GM12878 (cell line): ENCODE data around the gene ZNF850. TPM values are rescaled to one million over a fixed set of nuclear protein-coding genes. Genes with fewer than 3 reads are reported as not detected.

Experiments used
- ATAC-seq: fragments of 200-7000 bp; cut with Tn5 transposase; 3 replicates; pipeline ENCODE4 v1.9.1; 2020; ENCODE audit warnings: mild to moderate bottlenecking, moderate library complexity
- BruUV-seq: library from RNA; stranded (reverse); fragments of 400-500 nt; replicated peaks from 2 replicates; lab custom pipeline; 2021; lab: Mats Ljungman, UMichigan
- CTCF ChIA-PET: fragments of 300-600 bp; sonication (Branson Sonifier 250); formaldehyde crosslinking; extraction: SDS; loops from one replicate; lab custom pipeline; 2021; ENCODE audit warnings: inconsistent platforms; lab: Yijun Ruan, JAX
- POLR2A ChIA-PET: fragments of 350-600 bp; formaldehyde crosslinking; extraction: SDS; loops from one replicate; lab custom pipeline; 2021; ENCODE audit warnings: inconsistent platforms; lab: Charles Lee
- RAD21 ChIA-PET: fragments of 300-600 bp; sonication (Branson Sonifier 250); formaldehyde crosslinking; loops from one replicate; lab custom pipeline; 2023; ENCODE audit warnings: antibody characterized with exemption; ENCODE audit not compliant: unreplicated experiment; lab: Charles Lee
- SMC1A ChIA-PET: fragments of 300-600 bp; sonication (Branson Sonifier 250); formaldehyde crosslinking; loops from one replicate; lab custom pipeline; 2023; ENCODE audit not compliant: unreplicated experiment, uncharacterized antibody; lab: Charles Lee
- DNase-seq: peaks from one replicate; pipeline ENCODE4 v3.0.0-alpha.2; 2011; ENCODE audit warnings: low read depth, low spot score
- FAIRE-seq: peaks from 3 replicates; lab custom pipeline; 2011; peaks lifted over from hg19 to GRCh38; lab: Jason Lieb, UNC
- H2AFZ ChIP-seq: 2 replicates; pipeline ENCODE4 v1.6.0; 2011; ENCODE audit warnings: low read depth, low read length, control low read depth; ENCODE audit not compliant: control insufficient read depth
- H3K27ac ChIP-seq: 2 replicates; pipeline ENCODE4 v1.5.1; 2011; ENCODE audit warnings: control low read depth; ENCODE audit not compliant: control insufficient read depth, insufficient read depth
- H3K27me3 ChIP-seq, 2 experiments: replicated peaks in 1 of 2; 2 replicates each; pipeline versions ENCODE4 v1.6.0 to v1.6.1; 2011; ENCODE audit warnings: low read length in 1 of 2; ENCODE audit not compliant: control insufficient read depth in 2 of 2, insufficient read depth in 2 of 2
- H3K36me3 ChIP-seq, 2 experiments: 2 replicates each; pipeline ENCODE4 v1.5.1; 2011; ENCODE audit warnings: low read length in 1 of 2; ENCODE audit not compliant: control insufficient read depth in 2 of 2, insufficient read depth in 2 of 2
- H3K4me1 ChIP-seq: 2 replicates; pipeline ENCODE4 v1.6.1; 2011; ENCODE audit warnings: mild to moderate bottlenecking, low read length, moderate library complexity, mixed read lengths; ENCODE audit not compliant: control insufficient read depth, insufficient read depth
- H3K4me2 ChIP-seq: 2 replicates; pipeline ENCODE4 v1.6.0; 2011; ENCODE audit warnings: control low read depth; ENCODE audit not compliant: control insufficient read depth, insufficient read depth
- H3K4me3 ChIP-seq: fragments of 200-600 bp; sonication (generic); 2 replicates; pipeline ENCODE4 v1.5.1; 2016
- H3K79me2 ChIP-seq: 2 replicates; pipeline ENCODE4 v1.6.0; 2011; ENCODE audit warnings: low read length; ENCODE audit not compliant: control insufficient read depth, insufficient read depth
- H3K9ac ChIP-seq: 2 replicates; pipeline ENCODE4 v1.8.0; 2011; ENCODE audit warnings: low read length, control low read depth, mixed read lengths; ENCODE audit not compliant: control insufficient read depth, insufficient read depth
- H3K9me3 ChIP-seq: replicated peaks from 3 replicates; pipeline ENCODE4 v1.5.1; 2011; ENCODE audit warnings: mild to moderate bottlenecking, low read length; ENCODE audit not compliant: control insufficient read depth, insufficient read depth
- H4K20me1 ChIP-seq: 2 replicates; pipeline ENCODE4 v1.6.0; 2011; ENCODE audit not compliant: control insufficient read depth, insufficient read depth
- BRCA1 ChIP-seq: IDR thresholded peaks from 2 replicates; pipeline ENCODE4 v1.6.1; 2011; ENCODE audit warnings: low read depth, low read length, improper control_type of control experiment
- CBX3 ChIP-seq: fragments of 200-600 bp; sonication (generic); IDR thresholded peaks from 2 replicates; pipeline ENCODE4 v1.6.1; 2016; ENCODE audit warnings: low read depth, borderline replicate concordance
- EED ChIP-seq: sonication (generic); IDR thresholded peaks from 2 replicates; pipeline ENCODE4 v1.6.1; 2016; ENCODE audit warnings: antibody characterized with exemption, low read depth
- GABPA ChIP-seq: IDR thresholded peaks from 2 replicates; pipeline ENCODE4 v1.6.1; 2014; ENCODE audit warnings: antibody characterized with exemption, low read depth, mild to moderate bottlenecking, inconsistent platforms
- STAT1 ChIP-seq: fragments of 450-650 bp; conservative IDR thresholded peaks from 2 replicates; pipeline ENCODE4 v1.6.1; 2014; ENCODE audit warnings: antibody characterized with exemption, mild to moderate bottlenecking
- TBL1XR1 ChIP-seq: IDR thresholded peaks from 2 replicates; pipeline ENCODE4 v1.6.1; 2012; ENCODE audit warnings: low read depth, low read length, improper control_type of control experiment
- WGBS: methylation state at CpG from one replicate; pipeline ENCODE4 v1.1.6; 2016; ENCODE audit warnings: low lambda C conversion rate; ENCODE audit not compliant: insufficient replicate concordance, insufficient coverage; ENCODE audit errors: missing lambda C conversion rate; 5-methylcytosine and 5-hydroxymethylcytosine counted together
- in situ Hi-C: fragments of 300-500 bp; cut with MboI; formaldehyde crosslinking; loops from 9 replicates; pipeline ENCODE4 v1.14.3; 2018; ENCODE audit warnings: mixed read lengths
- intact Hi-C: fragments of 100-400 bp; cut with micrococcal nuclease; formaldehyde crosslinking; loops from one replicate; pipeline ENCODE4 v1.14.2; 2022; ENCODE audit not compliant: unreplicated experiment
- polyA plus RNA-seq, 11 experiments: library from polyadenylated mRNA; depleted of rRNA in 4 of 11; unstranded in 6 of 11; stranded (reverse) in 5 of 11; fragments of >200 nt; fragmentation: Nextera tagmentation in 4 of 11; fragmentation: Illumina TruSeq in 1 of 11; extraction: Ambion mirVana in 4 of 11; extraction: Trizol in 1 of 11; gene quantifications; 1 replicate in 1 of 11; 2 replicates in 10 of 11; pipeline versions ENCODE4 v1.2.1 to v1.2.3, GENCODE V29; 2011 to 2016; ENCODE audit warnings: inconsistent platforms in 2 of 11, missing spikeins in 2 of 11, low read depth in 1 of 11
- total RNA-seq, 4 experiments: library from RNA; depleted of rRNA in 3 of 4; stranded (reverse); fragments of >200 nt in 3 of 4; fragmentation: Illumina TruSeq in 1 of 4; extraction: Trizol in 1 of 4; gene quantifications; 2 replicates each; pipeline versions ENCODE4 v1.2.1 to v1.2.3, GENCODE V29; 2013 to 2021
- TF ChIP-seq, protein P1 (sequence below): fragments of 450-650 bp; IDR thresholded peaks from 2 replicates; pipeline ENCODE4 v1.6.1; 2016; ENCODE audit warnings: mild to moderate bottlenecking
- TF ChIP-seq, protein P2 (sequence below): fragments of 450-650 bp; IDR thresholded peaks from 2 replicates; pipeline ENCODE4 v1.6.1; 2016; ENCODE audit warnings: mild to moderate bottlenecking, moderate library complexity, borderline replicate concordance
- TF ChIP-seq, protein P3 (sequence below): fragments of 450-650 bp; IDR thresholded peaks from 2 replicates; pipeline ENCODE4 v1.6.1; 2014; ENCODE audit warnings: mild to moderate bottlenecking
- TF ChIP-seq, protein P4 (sequence below): fragments of 450-650 bp; IDR thresholded peaks from 2 replicates; pipeline ENCODE4 v1.6.1; 2018; ENCODE audit warnings: mild to moderate bottlenecking, low read depth, moderate library complexity; ENCODE audit not compliant: partially characterized antibody
- TF ChIP-seq, protein P5 (sequence below): fragments of 450-650 bp; IDR thresholded peaks from 2 replicates; pipeline ENCODE4 v1.6.1; 2017; ENCODE audit warnings: mild to moderate bottlenecking, moderate library complexity

ZNF850 gene
- total and polyA plus RNA-seq, 10 of the 15 experiments (the other 5 are each of a cell fraction or from before 2014, with no cell fraction given): 0.44 to 6.4 (median 2.5) TPM

DNA sequence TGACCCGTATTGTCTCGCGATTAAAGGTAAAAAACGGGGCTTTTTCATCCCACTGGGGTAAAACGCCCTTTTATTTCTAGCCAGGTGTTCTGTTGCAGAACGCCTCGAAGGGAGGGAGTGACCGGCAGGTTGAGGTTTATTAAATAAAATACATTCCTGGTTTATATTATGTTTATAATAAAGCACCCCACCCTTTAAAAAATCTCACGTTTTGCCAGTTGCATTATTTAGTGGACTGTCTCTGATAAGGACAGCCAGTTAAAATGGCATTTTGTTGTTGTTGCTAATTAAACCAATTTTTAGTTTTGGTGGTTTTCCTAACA, 25.1 kb upstream of the ZNF850 start:
- no peaks in the 10 kb centered on the region for H3K36me3 ChIP-seq
- in situ Hi-C loops (no loop called here), intact Hi-C loops (no loop called here)
- peak overlapping the region; percentile 19 for H3K4me2 ChIP-seq
- ChIA-PET CTCF (no interaction called here), SMC1A (no interaction called here), RAD21 (no interaction called here), POLR2A (no interaction called here)
- no peaks in the 10 kb centered on the region for H3K27me3 ChIP-seq
- H3K4me3 ChIP-seq: peak overlapping the region; percentile 73
- no peak for DNase-seq
- no peak for ATAC-seq
- H3K27ac ChIP-seq: peak overlapping the region; percentile 53; the same call in 1 of the 2 replicates
- WGBS: 0% methylated on average over 7 of the region's 9 CpGs
- H3K79me2 ChIP-seq: no peaks in the 10 kb centered on the region
- no peaks in the 10 kb centered on the region for H3K4me1 ChIP-seq
- FAIRE-seq: no peak
- peak overlapping the region; percentile 45; the same call in 1 of the 2 replicates for H3K9ac ChIP-seq
- BruUV-seq: TSS peak; percentile 88
- no peaks in the 10 kb centered on the region for H4K20me1 ChIP-seq
- peak overlapping the region; percentile 90 for H2AFZ ChIP-seq
- peaks cover 11% of the 10 kb centered on the region; the same call in 2 of the 3 replicates for H3K9me3 ChIP-seq
- TF ChIP-seq, protein P1, sequence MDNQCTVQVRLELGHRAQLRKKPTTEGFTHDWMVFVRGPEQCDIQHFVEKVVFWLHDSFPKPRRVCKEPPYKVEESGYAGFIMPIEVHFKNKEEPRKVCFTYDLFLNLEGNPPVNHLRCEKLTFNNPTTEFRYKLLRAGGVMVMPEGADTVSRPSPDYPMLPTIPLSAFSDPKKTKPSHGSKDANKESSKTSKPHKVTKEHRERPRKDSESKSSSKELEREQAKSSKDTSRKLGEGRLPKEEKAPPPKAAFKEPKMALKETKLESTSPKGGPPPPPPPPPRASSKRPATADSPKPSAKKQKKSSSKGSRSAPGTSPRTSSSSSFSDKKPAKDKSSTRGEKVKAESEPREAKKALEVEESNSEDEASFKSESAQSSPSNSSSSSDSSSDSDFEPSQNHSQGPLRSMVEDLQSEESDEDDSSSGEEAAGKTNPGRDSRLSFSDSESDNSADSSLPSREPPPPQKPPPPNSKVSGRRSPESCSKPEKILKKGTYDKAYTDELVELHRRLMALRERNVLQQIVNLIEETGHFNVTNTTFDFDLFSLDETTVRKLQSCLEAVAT: no peak
- no peak for TF ChIP-seq CBX3
- TF ChIP-seq GABPA: no peak
- TF ChIP-seq, protein P2, sequence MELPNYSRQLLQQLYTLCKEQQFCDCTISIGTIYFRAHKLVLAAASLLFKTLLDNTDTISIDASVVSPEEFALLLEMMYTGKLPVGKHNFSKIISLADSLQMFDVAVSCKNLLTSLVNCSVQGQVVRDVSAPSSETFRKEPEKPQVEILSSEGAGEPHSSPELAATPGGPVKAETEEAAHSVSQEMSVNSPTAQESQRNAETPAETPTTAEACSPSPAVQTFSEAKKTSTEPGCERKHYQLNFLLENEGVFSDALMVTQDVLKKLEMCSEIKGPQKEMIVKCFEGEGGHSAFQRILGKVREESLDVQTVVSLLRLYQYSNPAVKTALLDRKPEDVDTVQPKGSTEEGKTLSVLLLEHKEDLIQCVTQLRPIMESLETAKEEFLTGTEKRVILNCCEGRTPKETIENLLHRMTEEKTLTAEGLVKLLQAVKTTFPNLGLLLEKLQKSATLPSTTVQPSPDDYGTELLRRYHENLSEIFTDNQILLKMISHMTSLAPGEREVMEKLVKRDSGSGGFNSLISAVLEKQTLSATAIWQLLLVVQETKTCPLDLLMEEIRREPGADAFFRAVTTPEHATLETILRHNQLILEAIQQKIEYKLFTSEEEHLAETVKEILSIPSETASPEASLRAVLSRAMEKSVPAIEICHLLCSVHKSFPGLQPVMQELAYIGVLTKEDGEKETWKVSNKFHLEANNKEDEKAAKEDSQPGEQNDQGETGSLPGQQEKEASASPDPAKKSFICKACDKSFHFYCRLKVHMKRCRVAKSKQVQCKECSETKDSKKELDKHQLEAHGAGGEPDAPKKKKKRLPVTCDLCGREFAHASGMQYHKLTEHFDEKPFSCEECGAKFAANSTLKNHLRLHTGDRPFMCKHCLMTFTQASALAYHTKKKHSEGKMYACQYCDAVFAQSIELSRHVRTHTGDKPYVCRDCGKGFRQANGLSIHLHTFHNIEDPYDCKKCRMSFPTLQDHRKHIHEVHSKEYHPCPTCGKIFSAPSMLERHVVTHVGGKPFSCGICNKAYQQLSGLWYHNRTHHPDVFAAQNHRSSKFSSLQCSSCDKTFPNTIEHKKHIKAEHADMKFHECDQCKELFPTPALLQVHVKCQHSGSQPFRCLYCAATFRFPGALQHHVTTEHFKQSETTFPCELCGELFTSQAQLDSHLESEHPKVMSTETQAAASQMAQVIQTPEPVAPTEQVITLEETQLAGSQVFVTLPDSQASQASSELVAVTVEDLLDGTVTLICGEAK: no peak
- no peak for TF ChIP-seq BRCA1
- no peak for TF ChIP-seq TBL1XR1
- TF ChIP-seq, protein P3, sequence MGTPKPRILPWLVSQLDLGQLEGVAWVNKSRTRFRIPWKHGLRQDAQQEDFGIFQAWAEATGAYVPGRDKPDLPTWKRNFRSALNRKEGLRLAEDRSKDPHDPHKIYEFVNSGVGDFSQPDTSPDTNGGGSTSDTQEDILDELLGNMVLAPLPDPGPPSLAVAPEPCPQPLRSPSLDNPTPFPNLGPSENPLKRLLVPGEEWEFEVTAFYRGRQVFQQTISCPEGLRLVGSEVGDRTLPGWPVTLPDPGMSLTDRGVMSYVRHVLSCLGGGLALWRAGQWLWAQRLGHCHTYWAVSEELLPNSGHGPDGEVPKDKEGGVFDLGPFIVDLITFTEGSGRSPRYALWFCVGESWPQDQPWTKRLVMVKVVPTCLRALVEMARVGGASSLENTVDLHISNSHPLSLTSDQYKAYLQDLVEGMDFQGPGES: no peak
- no peak for TF ChIP-seq STAT1
- TF ChIP-seq, protein P4, sequence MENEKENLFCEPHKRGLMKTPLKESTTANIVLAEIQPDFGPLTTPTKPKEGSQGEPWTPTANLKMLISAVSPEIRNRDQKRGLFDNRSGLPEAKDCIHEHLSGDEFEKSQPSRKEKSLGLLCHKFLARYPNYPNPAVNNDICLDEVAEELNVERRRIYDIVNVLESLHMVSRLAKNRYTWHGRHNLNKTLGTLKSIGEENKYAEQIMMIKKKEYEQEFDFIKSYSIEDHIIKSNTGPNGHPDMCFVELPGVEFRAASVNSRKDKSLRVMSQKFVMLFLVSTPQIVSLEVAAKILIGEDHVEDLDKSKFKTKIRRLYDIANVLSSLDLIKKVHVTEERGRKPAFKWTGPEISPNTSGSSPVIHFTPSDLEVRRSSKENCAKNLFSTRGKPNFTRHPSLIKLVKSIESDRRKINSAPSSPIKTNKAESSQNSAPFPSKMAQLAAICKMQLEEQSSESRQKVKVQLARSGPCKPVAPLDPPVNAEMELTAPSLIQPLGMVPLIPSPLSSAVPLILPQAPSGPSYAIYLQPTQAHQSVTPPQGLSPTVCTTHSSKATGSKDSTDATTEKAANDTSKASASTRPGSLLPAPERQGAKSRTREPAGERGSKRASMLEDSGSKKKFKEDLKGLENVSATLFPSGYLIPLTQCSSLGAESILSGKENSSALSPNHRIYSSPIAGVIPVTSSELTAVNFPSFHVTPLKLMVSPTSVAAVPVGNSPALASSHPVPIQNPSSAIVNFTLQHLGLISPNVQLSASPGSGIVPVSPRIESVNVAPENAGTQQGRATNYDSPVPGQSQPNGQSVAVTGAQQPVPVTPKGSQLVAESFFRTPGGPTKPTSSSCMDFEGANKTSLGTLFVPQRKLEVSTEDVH: no peak
- TF ChIP-seq EED: no peak
- TF ChIP-seq, protein P5, sequence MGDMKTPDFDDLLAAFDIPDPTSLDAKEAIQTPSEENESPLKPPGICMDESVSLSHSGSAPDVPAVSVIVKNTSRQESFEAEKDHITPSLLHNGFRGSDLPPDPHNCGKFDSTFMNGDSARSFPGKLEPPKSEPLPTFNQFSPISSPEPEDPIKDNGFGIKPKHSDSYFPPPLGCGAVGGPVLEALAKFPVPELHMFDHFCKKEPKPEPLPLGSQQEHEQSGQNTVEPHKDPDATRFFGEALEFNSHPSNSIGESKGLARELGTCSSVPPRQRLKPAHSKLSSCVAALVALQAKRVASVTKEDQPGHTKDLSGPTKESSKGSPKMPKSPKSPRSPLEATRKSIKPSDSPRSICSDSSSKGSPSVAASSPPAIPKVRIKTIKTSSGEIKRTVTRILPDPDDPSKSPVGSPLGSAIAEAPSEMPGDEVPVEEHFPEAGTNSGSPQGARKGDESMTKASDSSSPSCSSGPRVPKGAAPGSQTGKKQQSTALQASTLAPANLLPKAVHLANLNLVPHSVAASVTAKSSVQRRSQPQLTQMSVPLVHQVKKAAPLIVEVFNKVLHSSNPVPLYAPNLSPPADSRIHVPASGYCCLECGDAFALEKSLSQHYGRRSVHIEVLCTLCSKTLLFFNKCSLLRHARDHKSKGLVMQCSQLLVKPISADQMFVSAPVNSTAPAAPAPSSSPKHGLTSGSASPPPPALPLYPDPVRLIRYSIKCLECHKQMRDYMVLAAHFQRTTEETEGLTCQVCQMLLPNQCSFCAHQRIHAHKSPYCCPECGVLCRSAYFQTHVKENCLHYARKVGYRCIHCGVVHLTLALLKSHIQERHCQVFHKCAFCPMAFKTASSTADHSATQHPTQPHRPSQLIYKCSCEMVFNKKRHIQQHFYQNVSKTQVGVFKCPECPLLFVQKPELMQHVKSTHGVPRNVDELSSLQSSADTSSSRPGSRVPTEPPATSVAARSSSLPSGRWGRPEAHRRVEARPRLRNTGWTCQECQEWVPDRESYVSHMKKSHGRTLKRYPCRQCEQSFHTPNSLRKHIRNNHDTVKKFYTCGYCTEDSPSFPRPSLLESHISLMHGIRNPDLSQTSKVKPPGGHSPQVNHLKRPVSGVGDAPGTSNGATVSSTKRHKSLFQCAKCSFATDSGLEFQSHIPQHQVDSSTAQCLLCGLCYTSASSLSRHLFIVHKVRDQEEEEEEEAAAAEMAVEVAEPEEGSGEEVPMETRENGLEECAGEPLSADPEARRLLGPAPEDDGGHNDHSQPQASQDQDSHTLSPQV: no peak
